ENCODE results near the gene TRAPPC6A. TPM values are rescaled to one million over a fixed set of nuclear protein-coding genes. Genes with fewer than 3 reads are reported as not detected.

The TRAPPC6A gene
- total and polyA plus RNA-seq, 2 of the 4 experiments (the other 2 are of a cell fraction), result 4.1 to 13.4 TPM

- Histone ChIP-seq H3K9me1 (ENCODE audit: insufficient read depth, low read length) (peaks cover 7% of the 10 kb centered on the region; the same call in 1 of the 2 replicates), H3K79me1 (ENCODE audit: low read depth in 1 of 2, low read length in 2 of 2) (no peaks in the 10 kb centered on the region), H3K4ac (ENCODE audit: low read depth, low read length) (no peak overlapping the region), H3K27me3 (ENCODE audit: control insufficient read depth, insufficient read depth, low read length) (peaks cover 35% of the 10 kb centered on the region), H4K8ac (ENCODE audit: low read depth in 2 of 2, low read length in 2 of 2) (no peak overlapping the region), H3K18ac (ENCODE audit: low read depth, low read length) (no peak overlapping the region), H2BK120ac (ENCODE audit: low read depth, low read length) (no peak overlapping the region), H3K23ac (ENCODE audit: low read depth, low read length) (no peak overlapping the region), H3K4me3 (ENCODE audit: insufficient read depth, low read depth, low read length) (no peak overlapping the region), H2BK5ac (ENCODE audit: low read depth, low read length, poor library complexity, severe bottlenecking) (no peak overlapping the region), H3K36me3 (ENCODE audit: control insufficient read depth, insufficient read depth, low read length) (no peaks in the 10 kb centered on the region), H4K20me1 (ENCODE audit: insufficient read depth, low read length) (peaks cover 11% of the 10 kb centered on the region), H3K56ac (ENCODE audit: extremely low read depth, insufficient read depth, low read length) (no peak overlapping the region), H2AK5ac (ENCODE audit: low read depth, low read length) (no peak overlapping the region), H3K14ac (replicated peaks; ENCODE audit: low read depth, low read length) (no peak overlapping the region), H3K4me1 (ENCODE audit: control insufficient read depth, insufficient read depth, low read length) (peaks cover 17% of the 10 kb centered on the region), H3K27ac (ENCODE audit: insufficient read depth, low read length) (no peak overlapping the region), H2AK9ac (replicated peaks; ENCODE audit: low read depth, low read length, poor library complexity) (no peak overlapping the region), H3K9me3 (ENCODE audit: control insufficient read depth, insufficient read depth, low read length) (no peaks in the 10 kb centered on the region), H2BK15ac (ENCODE audit: low read depth, low read length) (no peak overlapping the region), H3K9ac (ENCODE audit: low read depth, low read length) (no peak overlapping the region), H4K5ac (ENCODE audit: low read depth, low read length) (no peak overlapping the region), H3K4me2 (ENCODE audit: low read depth, low read length) (no peak overlapping the region), H2AFZ (replicated peaks; ENCODE audit: low read length, poor library complexity) (no peak overlapping the region), H2BK20ac (ENCODE audit: low read depth, low read length) (no peak overlapping the region), H4K91ac (ENCODE audit: insufficient read depth, low read depth, low read length) (no peak overlapping the region)
- BruUV-seq (replicated peaks), result no TSS peak
- WGBS, 2 experiments (ENCODE audit: extremely low coverage in 2 of 2, insufficient read length in 1 of 2), result no CpG with 5 or more reads among the region's 11 CpGs
- POLR2A ChIA-PET (ENCODE audit: unreplicated experiment), result no interaction called here
- CTCF ChIA-PET, result no interaction called here
- no peak for DNase-seq
- intact Hi-C loops (cut with micrococcal nuclease), result no loop called here
- TF ChIP-seq BHLHE40 (IDR thresholded peaks at IDR 0.05; ENCODE audit: low read depth, low read length) (no peak), POLR2A (IDR thresholded peaks at IDR 0.05; ENCODE audit: low read depth, low read length) (no peak), MAZ (IDR thresholded peaks at IDR 0.05; ENCODE audit: borderline replicate concordance, low read depth, low read length) (no peak), MAFK (IDR thresholded peaks at IDR 0.05; ENCODE audit: low read depth, low read length) (no peak), SMC3 (IDR thresholded peaks at IDR 0.05; ENCODE audit: low read depth, low read length) (no peak), NFE2L2 (IDR thresholded peaks at IDR 0.05; ENCODE audit: low read depth, low read length) (no peak), CTCF (conservative IDR thresholded peaks at IDR 0.05; ENCODE audit: low read depth, low read length) (no peak), USF2 (IDR thresholded peaks at IDR 0.05; ENCODE audit: low read depth, low read length) (no peak), RCOR1 (IDR thresholded peaks at IDR 0.05; ENCODE audit: insufficient replicate concordance, low read length) (no peak), CHD1 (IDR thresholded peaks at IDR 0.05; ENCODE audit: low read depth, low read length) (no peak), FOS (IDR thresholded peaks at IDR 0.05; ENCODE audit: low read depth, low read length) (no peak), RFX5 (IDR thresholded peaks at IDR 0.05; ENCODE audit: low read depth, low read length) (no peak), MXI1 (IDR thresholded peaks at IDR 0.05; ENCODE audit: borderline replicate concordance, low read depth, low read length) (no peak), CEBPB (IDR thresholded peaks at IDR 0.05; ENCODE audit: low read depth, low read length) (no peak), RAD21 (IDR thresholded peaks at IDR 0.05; ENCODE audit: low read length) (no peak)
- TF ChIP-seq, protein P1, sequence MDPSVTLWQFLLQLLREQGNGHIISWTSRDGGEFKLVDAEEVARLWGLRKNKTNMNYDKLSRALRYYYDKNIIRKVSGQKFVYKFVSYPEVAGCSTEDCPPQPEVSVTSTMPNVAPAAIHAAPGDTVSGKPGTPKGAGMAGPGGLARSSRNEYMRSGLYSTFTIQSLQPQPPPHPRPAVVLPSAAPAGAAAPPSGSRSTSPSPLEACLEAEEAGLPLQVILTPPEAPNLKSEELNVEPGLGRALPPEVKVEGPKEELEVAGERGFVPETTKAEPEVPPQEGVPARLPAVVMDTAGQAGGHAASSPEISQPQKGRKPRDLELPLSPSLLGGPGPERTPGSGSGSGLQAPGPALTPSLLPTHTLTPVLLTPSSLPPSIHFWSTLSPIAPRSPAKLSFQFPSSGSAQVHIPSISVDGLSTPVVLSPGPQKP (IDR thresholded peaks at IDR 0.05; ENCODE audit: borderline replicate concordance, low read depth, low read length), result no peak
- ATAC-seq (ENCODE audit: low read depth), result no peak
- dilution Hi-C loops (cut with HindIII; ENCODE audit: low sequenced_read_pairs, unreplicated experiment), result no loop called here
- in situ Hi-C loops (cut with MboI; ENCODE audit: low sequenced_read_pairs), result no loop called here
These were observed 21.9 kb downstream of the TRAPPC6A start for GRCh38 chr19:45156011-45156630.

Data from IMR-90 (cell line).